Neural crest cell (in vitro differentiated cells): ENCODE measurements around the gene CAPN8. TPM values are rescaled to one million over a fixed set of nuclear protein-coding genes. Genes with fewer than 3 reads are reported as not detected.

Experiments
- DNase-seq: peaks from one replicate; pipeline ENCODE4 v3.0.0; 2021; ENCODE audit warnings: low read depth, mixed read lengths, low spot score
- H3K27ac Mint-ChIP-seq: one replicate; pipeline ENCODE4 v1.8.0; 2021; ENCODE audit warnings: mild to moderate bottlenecking, mixed read lengths; ENCODE audit not compliant: unreplicated experiment
- H3K27me3 Mint-ChIP-seq: 2 replicates; pipeline ENCODE4 v1.8.0; 2021; ENCODE audit warnings: low read depth, mild to moderate bottlenecking, mixed read lengths
- H3K36me3 Mint-ChIP-seq: 2 replicates; pipeline ENCODE4 v1.8.0; 2021; ENCODE audit warnings: low read depth, mild to moderate bottlenecking, mixed read lengths
- H3K4me1 Mint-ChIP-seq: 2 replicates; pipeline ENCODE4 v1.8.0; 2021; ENCODE audit warnings: mixed read lengths
- H3K4me3 Mint-ChIP-seq: one replicate; pipeline ENCODE4 v1.8.0; 2021; ENCODE audit warnings: mild to moderate bottlenecking, mixed read lengths
- H3K9me3 Mint-ChIP-seq: 2 replicates; pipeline ENCODE4 v1.8.0; 2021; ENCODE audit warnings: mixed read lengths
- total RNA-seq: library from RNA; stranded (reverse); gene quantifications from 2 replicates; pipeline ENCODE4 v1.2.1, GENCODE V29; 2021
- TF ChIP-seq, protein P1 (sequence below): fragments of 200-600 bp; sonication (generic); conservative IDR thresholded peaks from 2 replicates; pipeline ENCODE4 v1.5.0; 2021; ENCODE audit warnings: antibody characterized with exemption, mild to moderate bottlenecking

The CAPN8 gene
- total RNA-seq, 1 donor from 2014 or later: not detected

DNA sequence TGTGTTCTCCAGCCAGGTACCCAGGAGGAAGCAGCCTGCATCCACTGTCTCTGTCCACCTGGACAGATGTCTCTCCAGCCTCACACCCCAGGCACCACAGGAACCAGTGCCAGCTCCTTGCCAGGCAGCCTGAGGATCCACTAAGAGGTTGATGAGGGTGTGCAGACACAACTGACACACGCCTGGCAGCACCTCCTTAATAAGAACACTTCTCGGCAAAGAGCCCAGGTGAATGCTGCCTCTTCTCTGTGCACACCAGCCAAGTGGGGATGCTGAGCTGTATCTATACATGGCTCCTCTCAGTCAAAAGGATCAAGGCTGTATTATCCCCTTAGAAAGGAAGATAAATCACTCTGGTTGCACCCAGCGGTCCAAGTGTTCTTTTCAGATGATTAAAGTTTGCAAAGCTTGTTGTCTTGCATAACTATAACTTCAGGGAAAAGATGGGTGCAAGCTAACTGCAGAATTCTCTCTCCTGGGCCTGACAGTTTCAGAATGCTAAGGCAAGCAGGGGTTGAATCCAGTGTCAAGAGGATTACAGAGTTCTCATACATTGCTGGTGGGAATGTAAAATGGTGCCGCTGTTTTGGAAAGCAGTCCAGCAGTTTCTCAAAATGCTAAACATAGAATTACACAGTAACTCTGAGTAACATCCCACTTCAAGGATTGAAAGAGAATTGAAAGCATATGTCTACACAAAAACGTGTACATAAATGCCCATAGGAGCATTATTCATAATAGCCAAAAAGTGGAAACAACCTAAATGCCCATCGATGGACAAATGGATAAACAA lies 3.7 kb upstream of the CAPN8 start:
- no peak overlapping the region for H3K27ac Mint-ChIP-seq
- TF ChIP-seq, protein P1, sequence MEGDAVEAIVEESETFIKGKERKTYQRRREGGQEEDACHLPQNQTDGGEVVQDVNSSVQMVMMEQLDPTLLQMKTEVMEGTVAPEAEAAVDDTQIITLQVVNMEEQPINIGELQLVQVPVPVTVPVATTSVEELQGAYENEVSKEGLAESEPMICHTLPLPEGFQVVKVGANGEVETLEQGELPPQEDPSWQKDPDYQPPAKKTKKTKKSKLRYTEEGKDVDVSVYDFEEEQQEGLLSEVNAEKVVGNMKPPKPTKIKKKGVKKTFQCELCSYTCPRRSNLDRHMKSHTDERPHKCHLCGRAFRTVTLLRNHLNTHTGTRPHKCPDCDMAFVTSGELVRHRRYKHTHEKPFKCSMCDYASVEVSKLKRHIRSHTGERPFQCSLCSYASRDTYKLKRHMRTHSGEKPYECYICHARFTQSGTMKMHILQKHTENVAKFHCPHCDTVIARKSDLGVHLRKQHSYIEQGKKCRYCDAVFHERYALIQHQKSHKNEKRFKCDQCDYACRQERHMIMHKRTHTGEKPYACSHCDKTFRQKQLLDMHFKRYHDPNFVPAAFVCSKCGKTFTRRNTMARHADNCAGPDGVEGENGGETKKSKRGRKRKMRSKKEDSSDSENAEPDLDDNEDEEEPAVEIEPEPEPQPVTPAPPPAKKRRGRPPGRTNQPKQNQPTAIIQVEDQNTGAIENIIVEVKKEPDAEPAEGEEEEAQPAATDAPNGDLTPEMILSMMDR: no peak

DNA sequence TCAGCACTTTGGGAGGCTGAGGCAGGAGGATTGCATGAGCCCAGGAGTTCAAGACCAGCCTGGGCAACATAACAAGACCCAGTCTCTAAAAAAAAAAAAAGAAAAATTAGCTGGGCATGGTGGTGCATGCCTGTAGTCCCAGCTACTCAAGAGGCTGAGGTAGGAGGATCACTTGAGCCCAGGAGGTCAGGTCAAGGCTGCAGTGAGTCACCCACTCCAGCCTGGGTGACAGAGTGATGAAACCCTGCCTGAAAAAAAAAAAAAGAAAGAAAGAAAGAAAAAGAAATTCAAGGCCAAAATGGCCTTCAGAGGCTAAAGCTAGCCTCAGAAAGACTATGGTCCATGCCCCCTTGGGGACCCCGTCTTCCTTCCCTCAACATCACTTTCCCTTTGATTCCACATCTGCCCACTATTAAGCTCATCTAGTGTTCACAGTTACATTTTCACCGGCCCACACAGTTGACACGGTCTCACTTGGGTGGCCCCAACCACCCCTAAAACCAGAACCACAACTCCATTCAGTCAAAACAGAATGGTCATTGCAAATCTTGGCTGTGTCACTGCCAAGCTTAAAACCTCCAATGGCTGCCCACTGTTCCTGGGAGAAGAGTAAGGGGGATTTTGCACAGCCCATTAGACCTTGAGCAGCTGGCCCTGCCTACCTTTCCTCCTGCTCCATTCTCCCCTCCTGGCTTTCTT lies 2.1 kb upstream of the CAPN8 start:
- TF ChIP-seq, protein P1: no peak
- no peak for DNase-seq
- peaks cover 2% of the 10 kb centered on the region for H3K9me3 Mint-ChIP-seq
- H3K27ac Mint-ChIP-seq: no peak overlapping the region
- H3K4me3 Mint-ChIP-seq: no peak overlapping the region
- H3K4me1 Mint-ChIP-seq: no peaks in the 10 kb centered on the region
- peaks cover 6% of the 10 kb centered on the region for H3K27me3 Mint-ChIP-seq
- H3K36me3 Mint-ChIP-seq: no peaks in the 10 kb centered on the region

More for the DNA sequence above, 3.7 kb upstream of the CAPN8 start:
- H3K9me3 Mint-ChIP-seq: peaks cover 5% of the 10 kb centered on the region
- DNase-seq: no peak
- H3K27me3 Mint-ChIP-seq: peaks cover 3% of the 10 kb centered on the region
- no peak overlapping the region for H3K4me3 Mint-ChIP-seq
- H3K36me3 Mint-ChIP-seq: no peaks in the 10 kb centered on the region
- H3K4me1 Mint-ChIP-seq: no peaks in the 10 kb centered on the region

DNA sequence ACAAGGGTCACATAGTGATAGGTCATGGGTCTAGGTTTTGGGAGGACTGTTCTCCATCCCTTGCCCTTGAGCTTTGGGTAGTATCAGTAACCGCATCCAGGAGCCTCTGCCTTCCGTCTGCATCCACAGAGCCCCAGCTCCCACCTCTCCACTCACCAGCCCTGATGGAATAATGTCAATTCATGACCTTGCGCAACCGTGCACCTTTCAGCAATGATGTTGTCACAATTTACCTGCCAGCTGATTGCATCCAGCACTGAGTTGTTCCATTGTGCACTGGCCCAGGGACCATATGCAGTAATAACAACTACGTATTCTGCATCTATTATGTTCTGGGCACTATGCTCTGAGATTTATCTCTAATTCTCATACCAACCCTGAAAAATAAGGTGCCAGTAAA lies 1.4 kb downstream of the CAPN8 start:
- H3K9me3 Mint-ChIP-seq: no peaks in the 10 kb centered on the region
- H3K36me3 Mint-ChIP-seq: no peaks in the 10 kb centered on the region
- no peak for DNase-seq
- H3K27me3 Mint-ChIP-seq: peaks cover 9% of the 10 kb centered on the region
- TF ChIP-seq, protein P1: no peak
- no peak overlapping the region for H3K4me3 Mint-ChIP-seq
- H3K4me1 Mint-ChIP-seq: no peaks in the 10 kb centered on the region
- no peak overlapping the region for H3K27ac Mint-ChIP-seq

DNA sequence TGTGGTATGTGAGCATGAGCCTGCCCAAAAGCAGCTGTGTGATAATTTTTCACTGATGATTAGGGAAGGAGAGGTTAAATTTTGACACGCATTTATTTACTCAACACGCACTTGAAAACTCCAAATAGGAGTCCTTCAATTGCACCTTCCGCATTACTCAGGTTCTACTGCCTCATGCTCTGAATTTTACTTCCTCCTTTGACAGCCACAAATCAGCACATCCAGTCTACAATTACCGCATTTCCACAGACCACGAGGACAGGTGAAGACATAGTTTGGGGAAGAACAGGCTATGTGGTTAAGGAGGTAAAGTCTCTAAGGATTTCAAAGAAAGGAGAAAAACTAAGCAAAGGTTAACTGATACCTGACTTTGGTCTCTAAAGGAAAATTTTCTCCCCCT lies 2.6 kb downstream of the CAPN8 start:
- no peaks in the 10 kb centered on the region for H3K9me3 Mint-ChIP-seq

DNA sequence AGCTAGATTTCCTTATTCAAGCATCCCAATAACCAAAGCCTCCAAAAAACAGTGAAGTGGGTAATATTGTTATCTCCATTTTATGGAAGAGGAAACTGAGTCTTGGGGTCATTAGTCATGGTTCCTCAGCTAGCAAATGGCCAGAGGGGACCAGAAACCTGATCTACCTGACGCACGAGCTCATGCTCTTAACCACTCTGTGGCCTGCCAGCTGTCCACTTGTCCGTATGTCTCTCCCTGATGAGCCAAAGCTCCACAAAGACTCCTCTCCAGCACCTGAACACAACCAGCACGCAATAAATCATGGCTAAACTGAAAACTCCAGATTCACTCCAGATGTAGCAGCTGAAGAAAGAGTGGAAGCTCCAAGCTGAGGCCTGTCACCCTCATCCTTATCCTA lies 5.8 kb downstream of the CAPN8 start:
- no peaks in the 10 kb centered on the region for H3K4me1 Mint-ChIP-seq
- H3K27me3 Mint-ChIP-seq: peaks cover 6% of the 10 kb centered on the region
- no peak for DNase-seq
- no peak overlapping the region for H3K4me3 Mint-ChIP-seq
- TF ChIP-seq, protein P1: no peak
- no peak overlapping the region for H3K27ac Mint-ChIP-seq
- H3K36me3 Mint-ChIP-seq: no peaks in the 10 kb centered on the region
- H3K9me3 Mint-ChIP-seq: peaks cover 2% of the 10 kb centered on the region

More for the DNA sequence above, 2.6 kb downstream of the CAPN8 start:
- Mint-ChIP-seq H3K27me3 (peaks cover 6% of the 10 kb centered on the region), H3K4me1 (no peaks in the 10 kb centered on the region), H3K36me3 (no peaks in the 10 kb centered on the region), H3K27ac (no peak overlapping the region), H3K4me3 (no peak overlapping the region)
- DNase-seq: no peak
- TF ChIP-seq, protein P1: no peak
